Measurements from ENCODE around the gene CFAP46.

Gene CFAP46

GRCh38 chr10:132764108-132764507 lies 178.3 kb downstream of the CFAP46 start:
- no peak for DNase-seq

- DNase-seq: no peak
Observed at GRCh38 chr10:132763545-132763944, 178.8 kb downstream of the CFAP46 start.

- DNase-seq: no peak
Observed at GRCh38 chr10:132762267-132762666, 180.1 kb downstream of the CFAP46 start.

- no peak for DNase-seq
Observed at GRCh38 chr10:132761395-132762060, 180.8 kb downstream of the CFAP46 start.

- no peak for DNase-seq
Observed at GRCh38 chr10:132758865-132759264, 183.5 kb downstream of the CFAP46 start.
